ENCODE measurements around the gene ABHD2. TPM values are rescaled to one million over a fixed set of nuclear protein-coding genes. Genes with fewer than 3 reads are reported as not detected.

The ABHD2 gene
- total RNA-seq, 6 donors from 2014 or later, result 84.1 to 230 (median 174) TPM

DNA sequence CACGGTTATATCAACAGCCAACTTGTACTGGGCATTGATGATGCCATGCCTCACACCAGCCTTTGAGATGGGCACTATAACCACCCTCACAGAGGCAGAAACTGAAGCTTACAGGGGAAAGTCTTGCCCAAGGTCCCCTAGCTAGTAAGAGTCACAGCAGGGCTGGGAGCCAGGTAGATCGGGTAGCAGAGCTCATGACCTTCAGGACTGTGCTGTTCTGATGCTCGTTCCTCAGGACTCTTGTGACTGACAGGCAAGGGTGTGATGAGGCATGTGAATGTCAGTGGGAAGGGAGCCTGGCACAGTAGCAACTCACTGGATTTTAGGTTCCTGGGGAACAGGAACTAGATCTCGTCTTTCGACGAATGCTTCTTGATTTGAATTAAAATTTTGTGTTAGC is 67.4 kb downstream of the ABHD2 start:
- TF ChIP-seq CTCF (IDR thresholded peaks at IDR 0.05) (no peak), EP300 (IDR thresholded peaks at IDR 0.05) (no peak), POLR2A (IDR thresholded peaks at IDR 0.05) (no peak), POLR2AphosphoS5 (IDR thresholded peaks at IDR 0.05) (no peak)
- ATAC-seq (ENCODE audit: low FRiP score in 2 of 2), result no peak
- H3K9me3 ChIP-seq, result no peaks in the 10 kb centered on the region
- no peak overlapping the region for H3K4me3 ChIP-seq
- DNase-seq, result no peak
- no peak overlapping the region for H3K27ac ChIP-seq
- WGBS, 2 donors, result 92 to 100% methylated on average over 5 to 6 of the region's 6 CpGs
- peaks cover 0 to 8% (median 6%) of the 10 kb centered on the region in 4 donors for H3K4me1 ChIP-seq
- H3K36me3 ChIP-seq, result peaks cover 19 to 83% (median 43%) of the 10 kb centered on the region in 4 donors
- H3K27me3 ChIP-seq, result no peaks in the 10 kb centered on the region

- TF ChIP-seq POLR2A (IDR thresholded peaks at IDR 0.05) (no peak), POLR2AphosphoS5 (IDR thresholded peaks at IDR 0.05) (no peak), EP300 (IDR thresholded peaks at IDR 0.05) (no peak), CTCF (IDR thresholded peaks at IDR 0.05) (no peak)
- H3K4me3 ChIP-seq, result no peak overlapping the region
- H3K4me1 ChIP-seq, result no peaks in the 10 kb centered on the region
- peaks cover 13 to 81% (median 38%) of the 10 kb centered on the region in 4 donors for H3K36me3 ChIP-seq
- no peaks in the 10 kb centered on the region for H3K9me3 ChIP-seq
- DNase-seq, result no peak
- WGBS, 2 donors, result 76 to 94% methylated on average over 1 of the region's 1 CpG
- no peak overlapping the region for H3K27ac ChIP-seq
- no peaks in the 10 kb centered on the region for H3K27me3 ChIP-seq
- no peak for ATAC-seq (ENCODE audit: low FRiP score in 2 of 2)
Measured at GRCh38 chr15:89157061-89157460, 68.8 kb downstream of the ABHD2 start.

DNA sequence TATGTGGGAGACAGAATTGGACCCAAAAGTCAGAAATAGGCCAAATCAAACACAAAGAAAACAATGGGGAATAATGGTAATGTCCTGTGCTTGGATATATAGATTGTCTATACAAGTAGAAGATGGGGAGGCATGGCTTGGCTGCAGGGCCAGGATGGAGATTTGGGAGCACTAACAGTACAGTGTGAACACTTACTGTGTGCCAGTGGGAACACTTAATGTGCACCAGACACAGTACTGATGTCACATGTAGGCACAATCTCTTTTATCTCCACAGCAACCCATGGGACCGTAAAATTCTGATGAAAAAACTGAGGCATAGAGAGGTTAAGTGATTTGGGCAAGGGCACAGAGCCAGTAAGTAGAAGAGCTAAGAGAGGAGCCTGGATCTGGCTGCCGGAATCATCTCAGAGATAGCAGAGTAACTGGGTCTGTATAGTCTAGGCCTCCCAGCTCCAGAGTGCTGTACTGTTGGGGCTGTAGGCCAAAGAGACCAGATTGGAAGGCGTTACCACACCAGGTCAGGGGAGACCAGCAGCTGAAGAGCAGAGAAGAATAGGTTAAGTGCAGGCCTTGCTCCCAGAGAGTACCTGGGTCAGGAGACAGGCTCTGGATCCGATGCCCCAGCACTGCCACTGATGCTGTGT is 69.8 kb downstream of the ABHD2 start:
- peaks cover 7 to 73% (median 30%) of the 10 kb centered on the region in 4 donors for H3K36me3 ChIP-seq
- TF ChIP-seq POLR2AphosphoS5 (IDR thresholded peaks at IDR 0.05), result no peak
- TF ChIP-seq POLR2A (IDR thresholded peaks at IDR 0.05), result no peak
- no peaks in the 10 kb centered on the region for H3K4me1 ChIP-seq
- no peaks in the 10 kb centered on the region for H3K27me3 ChIP-seq
- WGBS, 2 donors, result 69 to 77% methylated on average over 4 of the region's 4 CpGs
- H3K9me3 ChIP-seq, result no peaks in the 10 kb centered on the region
- H3K27ac ChIP-seq, result no peak overlapping the region
- ATAC-seq (ENCODE audit: low FRiP score in 2 of 2) (no peak), DNase-seq (no peak)
- H3K4me3 ChIP-seq, result no peak overlapping the region

- Histone ChIP-seq H3K36me3 (peaks cover 0 to 47% (median 10%) of the 10 kb centered on the region in 4 donors), H3K9me3 (no peaks in the 10 kb centered on the region), H3K4me3 (no peak overlapping the region), H3K4me1 (peaks cover 10 to 23% (median 17%) of the 10 kb centered on the region in 4 donors), H3K27me3 (no peaks in the 10 kb centered on the region), H3K27ac (no peak overlapping the region)
- DNase-seq (no peak), ATAC-seq (ENCODE audit: low FRiP score in 2 of 2) (no peak)
- TF ChIP-seq EP300 (IDR thresholded peaks at IDR 0.05), result no peak
- 72 to 81% methylated on average over 3 of the region's 3 CpGs for WGBS, 2 donors
Measured at GRCh38 chr15:89161666-89162065, 73.4 kb downstream of the ABHD2 start.

DNA sequence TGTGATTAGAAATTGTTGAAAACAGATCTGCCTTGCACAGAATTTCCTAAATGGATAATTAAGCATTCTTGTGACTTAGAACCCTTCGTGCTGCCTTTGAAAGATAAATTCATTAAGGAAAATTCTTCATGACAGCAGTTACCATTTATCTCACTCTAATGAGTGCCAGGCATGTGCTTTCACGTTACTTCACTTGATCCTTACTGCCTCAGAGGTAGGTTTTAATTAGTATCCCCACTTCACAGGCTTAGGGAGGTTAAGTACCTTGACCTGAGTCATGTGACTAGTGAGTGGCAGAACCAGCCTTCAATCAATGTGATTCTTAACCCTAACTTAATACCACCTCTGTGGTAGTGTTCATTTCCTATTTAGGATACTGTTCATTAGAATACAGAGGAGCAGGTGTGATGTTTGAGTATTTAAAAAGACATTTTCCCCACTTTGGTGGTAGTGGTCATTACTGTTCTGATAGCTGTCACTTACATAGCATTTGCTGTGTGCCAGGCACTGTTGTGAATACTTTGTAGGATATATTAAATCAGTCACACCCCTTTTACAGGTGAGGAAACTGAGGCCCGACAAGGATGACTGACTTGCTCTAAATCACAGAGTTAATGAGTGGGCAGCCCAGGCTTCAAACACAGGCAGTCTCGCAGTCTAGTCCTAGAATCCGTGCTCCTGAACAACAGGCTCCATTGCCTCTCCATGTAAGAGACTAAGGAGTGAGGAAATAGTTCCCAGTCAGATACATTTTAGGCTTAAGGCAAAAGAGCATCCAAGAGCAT is 75.2 kb downstream of the ABHD2 start:
- DNase-seq, result peak in 1 of 2 donors; percentile 1
- TF ChIP-seq CTCF (IDR thresholded peaks at IDR 0.05) (no peak), POLR2AphosphoS5 (IDR thresholded peaks at IDR 0.05) (no peak), POLR2A (IDR thresholded peaks at IDR 0.05) (no peak), EP300 (IDR thresholded peaks at IDR 0.05) (no peak)
- no peak for ATAC-seq (ENCODE audit: low FRiP score in 2 of 2)
- H3K4me1 ChIP-seq, result peaks cover 26 to 40% (median 31%) of the 10 kb centered on the region in 4 donors
- no peak overlapping the region for H3K4me3 ChIP-seq
- H3K9me3 ChIP-seq, result no peaks in the 10 kb centered on the region
- H3K36me3 ChIP-seq, result peaks cover 0 to 32% (median under 1%) of the 10 kb centered on the region in 4 donors
- 84 to 88% methylated on average over 5 of the region's 5 CpGs for WGBS, 2 donors
- no peak overlapping the region for H3K27ac ChIP-seq
- no peaks in the 10 kb centered on the region for H3K27me3 ChIP-seq

Measured in upper lobe of left lung (tissue), 6 donors.